ENCODE data around the gene SF3A1. TPM values are rescaled to one million over a fixed set of nuclear protein-coding genes. Genes with fewer than 3 reads are reported as not detected.

The SF3A1 gene
- total and polyA plus RNA-seq, 2 donors (not counting 3 experiments of a cell fraction or from before 2014, with no cell fraction given): 60.2 to 187 TPM

DNA sequence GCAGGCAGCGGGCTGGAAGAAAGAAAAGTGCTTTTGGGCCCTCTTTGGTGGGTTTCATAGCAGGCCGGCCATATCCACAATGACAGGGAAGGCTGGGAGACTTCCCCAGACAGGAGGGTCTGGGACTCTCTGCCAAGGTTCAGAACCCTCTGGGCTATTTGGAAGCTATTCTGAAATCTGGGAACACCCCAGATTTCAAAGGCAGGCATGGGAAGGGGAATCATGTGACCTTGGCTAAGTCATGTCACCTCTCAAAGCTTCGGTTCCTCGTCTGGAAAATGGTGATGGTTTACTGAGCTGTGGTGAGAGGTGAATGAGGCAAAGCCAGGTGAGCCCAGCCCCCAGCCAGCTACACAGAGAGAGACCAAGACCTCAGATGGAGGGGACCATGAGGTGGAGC lies 72.0 kb downstream of the SF3A1 start:
- Histone ChIP-seq H3K9me1 (replicated peaks; ENCODE audit: control insufficient read depth, extremely low read depth, insufficient read depth, low read length) (no peaks in the 10 kb centered on the region), H3K9me3 (replicated peaks; ENCODE audit: control insufficient read depth, insufficient read depth, low read length) (no peaks in the 10 kb centered on the region), H3K36me3 (ENCODE audit: control insufficient read depth in 2 of 2, extremely low read depth in 1 of 2, insufficient read depth in 2 of 2, low read length in 2 of 2) (peaks cover 0 to 5% of the 10 kb centered on the region in 2 experiments), H3K9ac (replicated peaks; ENCODE audit: extremely low read depth, insufficient read depth, low read length) (no peak overlapping the region), H3K27ac (ENCODE audit: insufficient read depth, low read depth, low read length) (no peak overlapping the region), H2AFZ (ENCODE audit: low read depth, low read length) (no peak overlapping the region), H3K79me2 (ENCODE audit: control insufficient read depth, insufficient read depth, low read length) (no peaks in the 10 kb centered on the region), H3K4me3 (replicated peaks in 1 of 3; ENCODE audit: insufficient read depth in 1 of 3, low read depth in 1 of 3, low read length in 3 of 3) (no peak overlapping the region), H4K20me1 (replicated peaks; ENCODE audit: control insufficient read depth, extremely low read depth, insufficient read depth, low read length) (no peaks in the 10 kb centered on the region), H3K4me1 (ENCODE audit: control insufficient read depth, extremely low read depth, insufficient read depth, low read length) (peaks cover 9% of the 10 kb centered on the region), H3K4me2 (ENCODE audit: insufficient read depth, low read length) (no peak overlapping the region), H3K27me3 (ENCODE audit: control insufficient read depth in 2 of 2, insufficient read depth in 2 of 2, low read length in 2 of 2) (no peaks in the 10 kb centered on the region)
- FAIRE-seq (no peak), DNase-seq (ENCODE audit: low read depth, low spot score) (no peak)
- ChIA-PET POLR2A (no interaction called here), CTCF (interaction anchor here (0.9 to 2.3 kb wide), 3 partner anchors 29 to 103 kb away, joined by 4 to 16 read pairs (median 5); partner anchors contain the start of gene RNF215)
- BruUV-seq (replicated peaks): no TSS peak
- dilution Hi-C loops (cut with MboI; ENCODE audit: extremely low pct_ligation_motif_present, low sequenced_read_pairs) (no loop called here), intact Hi-C loops (cut with micrococcal nuclease) (no loop called here)
- TF ChIP-seq POLR2AphosphoS5 (IDR thresholded peaks at IDR 0.05; ENCODE audit: insufficient read depth, low read depth, low read length) (no peak), POLR2A (IDR thresholded peaks at IDR 0.05; ENCODE audit: low read depth, low read length) (no peak), GATA2 (IDR thresholded peaks at IDR 0.05; ENCODE audit: insufficient read depth, insufficient read length, low read depth, low read length) (no peak), EZH2 (IDR thresholded peaks at IDR 0.05; ENCODE audit: borderline replicate concordance, low read depth, low read length, severe bottlenecking) (no peak), MYC (IDR thresholded peaks at IDR 0.05; ENCODE audit: low read depth, low read length) (no peak), JUN (IDR thresholded peaks at IDR 0.05; ENCODE audit: borderline replicate concordance, insufficient read depth, insufficient read length, low read depth) (no peak), FOS (IDR thresholded peaks at IDR 0.05; ENCODE audit: borderline replicate concordance, insufficient read depth, low read length) (no peak)
- TF ChIP-seq, protein P1, sequence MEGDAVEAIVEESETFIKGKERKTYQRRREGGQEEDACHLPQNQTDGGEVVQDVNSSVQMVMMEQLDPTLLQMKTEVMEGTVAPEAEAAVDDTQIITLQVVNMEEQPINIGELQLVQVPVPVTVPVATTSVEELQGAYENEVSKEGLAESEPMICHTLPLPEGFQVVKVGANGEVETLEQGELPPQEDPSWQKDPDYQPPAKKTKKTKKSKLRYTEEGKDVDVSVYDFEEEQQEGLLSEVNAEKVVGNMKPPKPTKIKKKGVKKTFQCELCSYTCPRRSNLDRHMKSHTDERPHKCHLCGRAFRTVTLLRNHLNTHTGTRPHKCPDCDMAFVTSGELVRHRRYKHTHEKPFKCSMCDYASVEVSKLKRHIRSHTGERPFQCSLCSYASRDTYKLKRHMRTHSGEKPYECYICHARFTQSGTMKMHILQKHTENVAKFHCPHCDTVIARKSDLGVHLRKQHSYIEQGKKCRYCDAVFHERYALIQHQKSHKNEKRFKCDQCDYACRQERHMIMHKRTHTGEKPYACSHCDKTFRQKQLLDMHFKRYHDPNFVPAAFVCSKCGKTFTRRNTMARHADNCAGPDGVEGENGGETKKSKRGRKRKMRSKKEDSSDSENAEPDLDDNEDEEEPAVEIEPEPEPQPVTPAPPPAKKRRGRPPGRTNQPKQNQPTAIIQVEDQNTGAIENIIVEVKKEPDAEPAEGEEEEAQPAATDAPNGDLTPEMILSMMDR (IDR thresholded peaks at IDR 0.05; ENCODE audit: extremely low read depth in 1 of 2, insufficient read depth in 1 of 2, low read depth in 1 of 2, low read length in 2 of 2): no peak
- TF ChIP-seq, protein P2, sequence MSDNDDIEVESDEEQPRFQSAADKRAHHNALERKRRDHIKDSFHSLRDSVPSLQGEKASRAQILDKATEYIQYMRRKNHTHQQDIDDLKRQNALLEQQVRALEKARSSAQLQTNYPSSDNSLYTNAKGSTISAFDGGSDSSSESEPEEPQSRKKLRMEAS (IDR thresholded peaks at IDR 0.05; ENCODE audit: insufficient read depth, insufficient read length): no peak
